Stimulated activated CD4-positive, alpha-beta T cell treated with anti-CD3 and anti-CD28 coated beads, Interleukin-2, amount 100 ng/mL, for 24 hours (primary cell): Measurements from ENCODE around the gene ZNF740.

Experiments
- DNase-seq, 2 donors: peaks; one replicate each; pipeline ENCODE4 v3.0.0-alpha.2; 2020

Gene ZNF740

GRCh38 chr12:53230108-53230845 is 49.8 kb downstream of the ZNF740 start:
- DNase-seq = peak in 1 of 2 donors; percentile 26

- DNase-seq = no peak
These were observed 51.1 kb downstream of the ZNF740 start for GRCh38 chr12:53231671-53231920.

- DNase-seq = peak; percentile 75
These were observed 51.6 kb downstream of the ZNF740 start, which contains the start of gene RARG for GRCh38 chr12:53231921-53232645. Gene RARG (minus strand): TSS chr12:53232209. CDS start chr12:53227545, 4,664 bp downstream.

GRCh38 chr12:53232646-53233461 is 52.3 kb downstream of the ZNF740 start:
- DNase-seq = peak in 1 of 2 donors; percentile 48

GRCh38 chr12:53233671-53234121 is 53.2 kb downstream of the ZNF740 start:
- no peak for DNase-seq

GRCh38 chr12:53234271-53234914 is 53.9 kb downstream of the ZNF740 start:
- peak in 1 of 2 donors; percentile 21 for DNase-seq

- DNase-seq = no peak
These were observed 54.6 kb downstream of the ZNF740 start for GRCh38 chr12:53235164-53235563.

- peak in 1 of 2 donors; percentile 32 for DNase-seq
These were observed 55.4 kb downstream of the ZNF740 start for GRCh38 chr12:53235742-53236442.

GRCh38 chr12:53236443-53237111 is 56.1 kb downstream of the ZNF740 start:
- DNase-seq = peak in 1 of 2 donors; percentile 34

- DNase-seq = no peak
These were observed 59.2 kb downstream of the ZNF740 start for GRCh38 chr12:53239643-53240258.

- no peak for DNase-seq
These were observed 61.3 kb downstream of the ZNF740 start for GRCh38 chr12:53241623-53242412.

- DNase-seq = no peak
These were observed 63.8 kb downstream of the ZNF740 start for GRCh38 chr12:53244337-53244736.
